H9 (cell line): ENCODE data around the gene CPAMD8. TPM values are rescaled to one million over a fixed set of nuclear protein-coding genes. Genes with fewer than 3 reads are reported as not detected.

Experiments used
- DNase-seq: peaks from one replicate; pipeline ENCODE4 v3.0.0-alpha.2; 2017
- H2AFZ ChIP-seq: one replicate; pipeline ENCODE4 v1.6.1; 2013; ENCODE audit warnings: mild to moderate bottlenecking, low read length, control low read depth, moderate library complexity
- H2AK5ac ChIP-seq: 2 replicates; pipeline ENCODE4 v1.6.1; 2013; ENCODE audit warnings: low read length, control low read depth, mixed read lengths; ENCODE audit not compliant: insufficient read length
- H2BK120ac ChIP-seq: one replicate; pipeline ENCODE4 v1.6.1; 2013; ENCODE audit warnings: low read depth, mild to moderate bottlenecking, low read length, control low read depth, inconsistent platforms; ENCODE audit not compliant: poor library complexity, severe bottlenecking
- H2BK12ac ChIP-seq: 2 replicates; pipeline ENCODE4 v1.6.1; 2013; ENCODE audit warnings: low read length, control low read depth, mixed read lengths, low read depth; ENCODE audit not compliant: insufficient read length
- H2BK15ac ChIP-seq: 2 replicates; pipeline ENCODE4 v1.6.1; 2013; ENCODE audit warnings: low read depth, low read length, control low read depth
- H2BK20ac ChIP-seq: one replicate; pipeline ENCODE4 v1.6.1; 2013; ENCODE audit warnings: low read depth, mild to moderate bottlenecking, low read length, control low read depth, inconsistent platforms; ENCODE audit not compliant: poor library complexity, severe bottlenecking
- H2BK5ac ChIP-seq: 2 replicates; pipeline ENCODE4 v1.6.1; 2013; ENCODE audit warnings: low read length, control low read depth, mixed read lengths; ENCODE audit not compliant: insufficient read length
- H3K14ac ChIP-seq: 2 replicates; pipeline ENCODE4 v1.6.1; 2013; ENCODE audit warnings: low read length, control low read depth; ENCODE audit not compliant: insufficient read depth
- H3K18ac ChIP-seq: 2 replicates; pipeline ENCODE4 v1.6.1; 2013; ENCODE audit warnings: low read depth, mild to moderate bottlenecking, mixed read lengths, low read length, control low read depth; ENCODE audit not compliant: insufficient read length
- H3K23ac ChIP-seq: 2 replicates; pipeline ENCODE4 v1.6.1; 2013; ENCODE audit warnings: low read length, control low read depth, mixed read lengths, low read depth; ENCODE audit not compliant: insufficient read length
- H3K23me2 ChIP-seq: 2 replicates; pipeline ENCODE4 v1.6.1; 2013; ENCODE audit warnings: low read depth, mild to moderate bottlenecking, mixed read lengths, low read length, control low read depth; ENCODE audit not compliant: insufficient read length, poor library complexity, severe bottlenecking
- H3K27ac ChIP-seq: 2 replicates; pipeline ENCODE4 v1.5.1; 2013; ENCODE audit warnings: low read length, control low read depth, mixed read lengths, low read depth; ENCODE audit not compliant: insufficient read length
- H3K27me3 ChIP-seq: 2 replicates; pipeline ENCODE4 v1.6.1; 2013; ENCODE audit warnings: low read length, control low read depth, inconsistent platforms; ENCODE audit not compliant: insufficient read depth
- H3K4ac ChIP-seq: 2 replicates; pipeline ENCODE4 v1.6.1; 2013; ENCODE audit warnings: low read depth, mild to moderate bottlenecking, control low read depth, inconsistent platforms, low read length, moderate library complexity
- H3K4me1 ChIP-seq: 2 replicates; pipeline ENCODE4 v1.6.1; 2013; ENCODE audit warnings: low read length, control low read depth, inconsistent platforms; ENCODE audit not compliant: insufficient read depth
- H3K4me2 ChIP-seq: 2 replicates; pipeline ENCODE4 v1.6.1; 2013; ENCODE audit warnings: low read length, control low read depth, mixed read lengths; ENCODE audit not compliant: insufficient read length, insufficient read depth
- H3K56ac ChIP-seq: 2 replicates; pipeline ENCODE4 v1.6.1; 2013; ENCODE audit warnings: low read depth, mild to moderate bottlenecking, mixed read lengths, low read length, control low read depth; ENCODE audit not compliant: insufficient read length
- H3K79me1 ChIP-seq: 2 replicates; pipeline ENCODE4 v1.6.1; 2013; ENCODE audit warnings: low read depth, mild to moderate bottlenecking, moderate library complexity, low read length, control low read depth, inconsistent platforms; ENCODE audit not compliant: insufficient read depth, poor library complexity, severe bottlenecking
- H3K79me2 ChIP-seq: 2 replicates; pipeline ENCODE4 v1.6.1; 2013; ENCODE audit warnings: low read length, control low read depth, inconsistent platforms; ENCODE audit not compliant: insufficient read depth
- H3K9ac ChIP-seq: 2 replicates; pipeline ENCODE4 v1.6.1; 2013; ENCODE audit warnings: low read length, control low read depth, mixed read lengths; ENCODE audit not compliant: insufficient read length; ENCODE audit errors: extremely low read depth
- H3K9me3 ChIP-seq: one replicate; pipeline ENCODE4 v1.6.1; 2013; ENCODE audit warnings: low read depth, low read length, inconsistent platforms; ENCODE audit not compliant: control insufficient read depth
- H3T11ph ChIP-seq: one replicate; pipeline ENCODE4 v1.6.1; 2013; ENCODE audit warnings: mild to moderate bottlenecking, low read length, control low read depth, inconsistent platforms
- H4K20me1 ChIP-seq: one replicate; pipeline ENCODE4 v1.6.1; 2013; ENCODE audit not compliant: control insufficient read depth, insufficient read length, insufficient read depth
- H4K5ac ChIP-seq: 2 replicates; pipeline ENCODE4 v1.6.1; 2013; ENCODE audit warnings: low read depth, mild to moderate bottlenecking, mixed read lengths, low read length, control low read depth; ENCODE audit not compliant: insufficient read length
- H4K8ac ChIP-seq: replicated peaks from 2 replicates; pipeline ENCODE4 v1.6.1; 2013; ENCODE audit warnings: low read length, control low read depth, mixed read lengths, low read depth; ENCODE audit not compliant: insufficient read length
- H4K91ac ChIP-seq: 2 replicates; pipeline ENCODE4 v1.6.1; 2013; ENCODE audit warnings: low read depth, mild to moderate bottlenecking, moderate library complexity, mixed read lengths, low read length, control low read depth; ENCODE audit not compliant: insufficient read length
- H3K27ac Mint-ChIP-seq, 3 experiments: 2 replicates in 2 of 3; 3 replicates in 1 of 3; pipeline ENCODE4 v1.8.0; 2020 to 2021; ENCODE audit warnings: mixed read lengths in 3 of 3, mild to moderate bottlenecking in 1 of 3, moderate library complexity in 1 of 3
- H3K27me3 Mint-ChIP-seq: 2 replicates; pipeline ENCODE4 v1.8.0; 2021; ENCODE audit warnings: low read depth, mild to moderate bottlenecking, moderate library complexity, mixed read lengths
- H3K36me3 Mint-ChIP-seq, 3 experiments: 2 replicates in 2 of 3; 3 replicates in 1 of 3; pipeline ENCODE4 v1.8.0; 2020 to 2021; ENCODE audit warnings: low read depth in 3 of 3, mixed read lengths in 3 of 3; ENCODE audit not compliant: insufficient read depth in 1 of 3
- H3K4me1 Mint-ChIP-seq, 2 experiments: 2 replicates each; pipeline ENCODE4 v1.8.0; 2020; ENCODE audit warnings: mixed read lengths in 2 of 2
- H3K4me3 Mint-ChIP-seq, 2 experiments: 2 replicates in 1 of 2; 3 replicates in 1 of 2; pipeline ENCODE4 v1.8.0; 2020 to 2021; ENCODE audit warnings: mild to moderate bottlenecking in 2 of 2, mixed read lengths in 2 of 2, moderate library complexity in 1 of 2
- H3K9me3 Mint-ChIP-seq, 2 experiments: 2 replicates in 1 of 2; 3 replicates in 1 of 2; pipeline ENCODE4 v1.8.0; 2020; ENCODE audit warnings: mild to moderate bottlenecking in 2 of 2, mixed read lengths in 2 of 2, moderate library complexity in 1 of 2
- WGBS: extraction: QIAGEN DNeasy Blood & Tissue Kit; methylation state at CpG from one replicate; pipeline ENCODE4 v1.1.7; 2013; ENCODE audit warnings: missing lambda C conversion rate, low lambda C conversion rate, mixed read lengths; ENCODE audit not compliant: insufficient read length; ENCODE audit errors: extremely low coverage; 5-methylcytosine and 5-hydroxymethylcytosine counted together
- total RNA-seq: library from RNA; stranded (reverse); gene quantifications from 2 replicates; pipeline ENCODE4 v1.2.1, GENCODE V29; 2021
- TF ChIP-seq, protein P1 (sequence below): fragments of 200-600 bp; sonication (generic); conservative IDR thresholded peaks from 3 replicates; pipeline ENCODE4 v1.8.0; 2021; ENCODE audit warnings: antibody characterized with exemption, mild to moderate bottlenecking

Gene CPAMD8
- total RNA-seq, 1 experiment from 2014 or later: 12.0 TPM

- H3K9ac ChIP-seq: no peak overlapping the region
Measured at GRCh38 chr19:17002455-17002854, 24.2 kb downstream of the CPAMD8 start.

More at GRCh38 chr19:17002455-17002854, 24.2 kb downstream of the CPAMD8 start:
- Histone ChIP-seq H2AK5ac (no peak overlapping the region), H2AFZ (no peak overlapping the region), H3K4ac (no peak overlapping the region), H2BK12ac (no peak overlapping the region), H4K8ac (no peak overlapping the region), H2BK20ac (no peak overlapping the region), H4K91ac (no peak overlapping the region), H3K23ac (no peak overlapping the region), H4K20me1 (no peaks in the 10 kb centered on the region), H4K5ac (no peak overlapping the region), H3K4me2 (no peak overlapping the region), H3K79me1 (no peaks in the 10 kb centered on the region), H3K23me2 (no peaks in the 10 kb centered on the region), H3K56ac (no peak overlapping the region), H2BK15ac (no peak overlapping the region), H3K4me1 (no peaks in the 10 kb centered on the region), H2BK5ac (no peak overlapping the region), H3K79me2 (no peaks in the 10 kb centered on the region), H3K18ac (no peak overlapping the region), H3T11ph (no peak overlapping the region), H3K9me3 (no peaks in the 10 kb centered on the region), H2BK120ac (no peak overlapping the region), H3K14ac (no peak overlapping the region), H3K27me3 (no peaks in the 10 kb centered on the region), H3K27ac (no peak overlapping the region)
- peaks cover 5 to 6% of the 10 kb centered on the region in 2 experiments for H3K4me1 Mint-ChIP-seq
- H3K36me3 Mint-ChIP-seq: peaks cover 8 to 25% (median 17%) of the 10 kb centered on the region in 3 experiments
- H3K27me3 Mint-ChIP-seq: peaks cover 1% of the 10 kb centered on the region; the same call in 1 of the 2 replicates
- TF ChIP-seq, protein P1, sequence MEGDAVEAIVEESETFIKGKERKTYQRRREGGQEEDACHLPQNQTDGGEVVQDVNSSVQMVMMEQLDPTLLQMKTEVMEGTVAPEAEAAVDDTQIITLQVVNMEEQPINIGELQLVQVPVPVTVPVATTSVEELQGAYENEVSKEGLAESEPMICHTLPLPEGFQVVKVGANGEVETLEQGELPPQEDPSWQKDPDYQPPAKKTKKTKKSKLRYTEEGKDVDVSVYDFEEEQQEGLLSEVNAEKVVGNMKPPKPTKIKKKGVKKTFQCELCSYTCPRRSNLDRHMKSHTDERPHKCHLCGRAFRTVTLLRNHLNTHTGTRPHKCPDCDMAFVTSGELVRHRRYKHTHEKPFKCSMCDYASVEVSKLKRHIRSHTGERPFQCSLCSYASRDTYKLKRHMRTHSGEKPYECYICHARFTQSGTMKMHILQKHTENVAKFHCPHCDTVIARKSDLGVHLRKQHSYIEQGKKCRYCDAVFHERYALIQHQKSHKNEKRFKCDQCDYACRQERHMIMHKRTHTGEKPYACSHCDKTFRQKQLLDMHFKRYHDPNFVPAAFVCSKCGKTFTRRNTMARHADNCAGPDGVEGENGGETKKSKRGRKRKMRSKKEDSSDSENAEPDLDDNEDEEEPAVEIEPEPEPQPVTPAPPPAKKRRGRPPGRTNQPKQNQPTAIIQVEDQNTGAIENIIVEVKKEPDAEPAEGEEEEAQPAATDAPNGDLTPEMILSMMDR: no peak
- no CpG with 5 or more reads among the region's 7 CpGs for WGBS
- H3K27ac Mint-ChIP-seq: no peak overlapping the region
- peaks cover 5 to 7% of the 10 kb centered on the region in 2 experiments for H3K9me3 Mint-ChIP-seq
- no peak for DNase-seq
- H3K4me3 Mint-ChIP-seq: no peak overlapping the region
